ENCODE measurements around the gene ESYT1. TPM values are rescaled to one million over a fixed set of nuclear protein-coding genes. Genes with fewer than 3 reads are reported as not detected.

The ESYT1 gene
- total and polyA plus RNA-seq, 5 donors: 29.1 to 38.5 (median 32.1) TPM

DNA sequence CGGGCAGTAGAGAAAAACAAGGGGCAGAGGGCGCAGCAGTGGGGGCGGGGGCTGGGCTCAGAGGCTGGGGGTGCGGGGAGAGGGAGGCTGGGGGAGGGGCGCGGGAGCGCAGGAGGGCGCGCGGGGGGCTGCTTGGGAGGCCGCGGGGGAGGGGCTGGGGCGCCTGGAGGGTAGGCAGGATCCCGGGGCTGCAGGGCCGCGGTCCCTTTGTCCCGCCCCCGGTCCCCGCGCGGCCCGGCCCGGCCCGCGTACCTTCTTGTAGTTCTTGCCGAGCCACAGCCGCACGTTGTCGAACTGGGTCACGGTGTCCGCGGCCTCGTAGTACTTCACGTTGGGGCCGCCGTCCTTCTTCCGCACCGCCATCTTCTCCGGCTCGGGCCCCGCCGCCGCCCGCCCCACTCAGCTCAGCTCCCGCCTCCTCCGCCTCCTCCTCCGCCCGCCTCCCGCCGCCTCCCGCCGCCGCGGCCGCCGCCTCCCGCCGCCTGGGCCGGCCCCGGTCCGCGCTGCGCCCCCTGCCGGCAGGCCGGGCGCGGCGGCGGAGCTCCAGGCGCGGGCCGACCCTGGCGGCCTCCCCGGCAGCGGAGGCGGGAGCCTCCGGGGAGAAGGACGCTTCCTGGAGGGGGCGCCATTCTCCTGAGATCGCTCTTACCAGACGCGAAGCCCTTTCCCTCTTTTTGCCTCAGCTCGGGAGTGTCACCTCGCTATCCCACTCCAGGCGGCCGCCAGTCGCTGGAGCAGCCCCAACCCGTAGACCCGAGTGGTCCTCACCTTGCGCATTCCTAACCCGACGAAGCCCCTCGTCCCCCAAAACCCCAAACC, 61.2 kb downstream of the ESYT1 start, which contains the start of gene SMARCC2:
Gene SMARCC2, minus strand, starts transcription at position 385 of the 819 bp plus-strand sequence. Its CDS starts 22 bp downstream, at position 363.
- Histone ChIP-seq H3K27me3 (ENCODE audit: control insufficient read depth, insufficient read depth) (no peaks in the 10 kb centered on the region), H3K27ac (ENCODE audit: low read length) (peak within 1 kb of the TSS; percentile 97), H3K9me3 (ENCODE audit: control insufficient read depth, low read length) (no peaks in the 10 kb centered on the region), H3K4me1 (ENCODE audit: control insufficient read depth, insufficient read depth, low read length) (peaks cover 9% of the 10 kb centered on the region), H3K4me3 (ENCODE audit: low read length) (peak within 1 kb of the TSS; percentile 100)
- intact Hi-C loops (cut with DNase I): loop anchor here (2.0 to 10.0 kb wide), 3 partner anchors 65 to 71 kb away; partner anchors contain the start of genes ZC3H10 (in 2 of the 4) and ESYT1 (in 1 of the 4)
- ATAC-seq: peak; percentile 89 to 90
- peak; percentile 92 to 96 (median 95) for DNase-seq
- under 1% methylated on average over 92 of the region's 93 CpGs for WGBS

DNA sequence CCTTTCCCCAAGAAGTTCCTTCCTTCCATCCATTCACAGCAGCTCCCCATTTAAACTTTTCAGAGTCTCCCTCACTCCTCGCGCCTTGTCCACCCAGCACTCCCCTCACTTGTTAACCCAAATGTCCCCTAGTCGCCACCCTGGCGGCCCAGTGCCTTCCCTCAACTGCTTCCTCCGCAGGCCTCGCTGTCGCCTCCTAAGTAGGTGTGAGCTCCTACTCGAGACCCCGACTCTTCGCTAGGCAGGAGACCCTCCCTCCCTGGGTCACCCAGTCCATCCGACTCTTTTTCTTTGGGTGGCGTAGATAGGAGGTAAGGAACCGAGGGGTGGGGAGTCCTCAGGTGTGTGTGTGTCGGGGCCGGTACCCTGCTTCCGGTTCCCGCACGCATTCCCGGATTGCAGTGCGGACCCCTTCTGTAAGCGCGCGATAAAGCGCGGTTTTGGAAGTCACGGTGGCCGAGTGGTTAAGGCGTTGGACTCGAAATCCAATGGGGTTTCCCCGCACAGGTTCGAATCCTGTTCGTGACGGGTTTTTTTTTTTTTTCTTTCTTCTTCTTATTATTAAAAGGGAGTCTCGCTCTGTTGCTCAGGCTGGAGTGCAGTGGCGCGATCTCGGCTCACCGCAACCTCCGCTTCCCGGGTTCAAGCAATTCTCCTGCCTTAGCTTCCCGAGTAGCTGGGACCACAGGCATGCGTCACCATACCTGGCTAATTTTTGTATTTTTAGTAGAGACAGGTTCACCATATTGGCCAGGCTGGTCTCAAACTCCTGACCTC, 62.0 kb downstream of the ESYT1 start:
- WGBS: 1% methylated on average over 42 of the region's 42 CpGs
- peak overlapping the region; percentile 84 for H3K27ac ChIP-seq (ENCODE audit: low read length)
- H3K4me1 ChIP-seq (ENCODE audit: control insufficient read depth, insufficient read depth, low read length): peaks cover 9% of the 10 kb centered on the region
- peak; percentile 70 to 75 for ATAC-seq
- no peaks in the 10 kb centered on the region for H3K9me3 ChIP-seq (ENCODE audit: control insufficient read depth, low read length)
- H3K4me3 ChIP-seq (ENCODE audit: low read length): peak overlapping the region; percentile 100
- peak; percentile 74 to 90 (median 89) for DNase-seq
- intact Hi-C loops (cut with DNase I): loop anchor here (2.0 to 10.0 kb wide), 6 partner anchors 65 to 405 kb away; partner anchors contain the start of genes ZC3H10 (in 2 of the 4), ESYT1 (in 1 of the 4) and SPRYD4 (in 1 of the 4)
- H3K27me3 ChIP-seq (ENCODE audit: control insufficient read depth, insufficient read depth): no peaks in the 10 kb centered on the region

DNA sequence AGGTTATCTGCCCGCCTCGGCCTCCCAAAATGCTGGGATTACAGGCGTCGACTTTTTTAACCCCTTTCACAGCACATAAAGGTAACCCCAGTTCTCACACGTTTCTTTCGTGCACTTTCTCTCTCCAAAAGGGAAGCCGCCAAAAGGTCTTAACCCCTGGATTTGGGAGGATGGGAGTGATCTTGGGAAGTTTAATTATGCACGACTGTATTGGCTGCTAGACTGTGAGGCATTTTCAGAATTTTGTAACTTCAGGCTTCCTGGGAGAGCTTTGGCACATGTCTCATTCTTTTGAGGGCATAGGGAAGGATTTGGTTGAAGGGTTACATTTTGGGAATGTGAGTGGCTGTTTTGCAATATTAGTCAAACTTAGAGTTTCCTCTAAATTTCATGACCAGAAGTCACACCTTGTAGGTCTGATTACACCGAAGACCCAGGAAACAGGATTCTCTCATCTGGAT, 62.7 kb downstream of the ESYT1 start:
- Histone ChIP-seq H3K27ac (ENCODE audit: low read length) (no peak overlapping the region), H3K9me3 (ENCODE audit: control insufficient read depth, low read length) (no peaks in the 10 kb centered on the region), H3K27me3 (ENCODE audit: control insufficient read depth, insufficient read depth) (no peaks in the 10 kb centered on the region), H3K4me3 (ENCODE audit: low read length) (peak overlapping the region; percentile 100), H3K4me1 (ENCODE audit: control insufficient read depth, insufficient read depth, low read length) (peaks cover 9% of the 10 kb centered on the region)
- WGBS: 20% methylated on average over 9 of the region's 9 CpGs
- intact Hi-C loops (cut with DNase I): loop anchor here in 3 of 4 donors (5.0 to 10.0 kb wide), 3 partner anchors 272 to 404 kb away; partner anchors contain the start of gene SPRYD4 (in 1 of the 3)
- no peak for DNase-seq
- ATAC-seq: no peak

DNA sequence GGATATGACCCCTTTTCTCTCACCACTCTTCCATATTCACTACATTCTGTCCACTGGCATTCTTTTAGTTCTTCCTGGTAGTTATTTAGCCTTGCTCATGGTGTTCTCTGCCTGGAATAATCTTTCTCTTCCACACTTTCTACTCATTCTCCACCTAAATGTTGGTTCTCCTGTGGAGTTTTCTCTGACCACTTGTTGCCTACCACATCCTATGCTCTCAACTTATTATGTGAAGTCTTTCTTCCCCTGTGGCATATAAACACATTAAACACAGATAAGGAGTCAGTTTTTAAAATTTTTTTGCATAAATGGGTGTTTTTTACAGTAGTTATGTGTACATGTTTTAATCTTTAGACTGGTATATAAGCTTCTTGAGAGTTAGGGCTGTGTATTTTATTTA, 64.5 kb downstream of the ESYT1 start:
- ATAC-seq: no peak

DNA sequence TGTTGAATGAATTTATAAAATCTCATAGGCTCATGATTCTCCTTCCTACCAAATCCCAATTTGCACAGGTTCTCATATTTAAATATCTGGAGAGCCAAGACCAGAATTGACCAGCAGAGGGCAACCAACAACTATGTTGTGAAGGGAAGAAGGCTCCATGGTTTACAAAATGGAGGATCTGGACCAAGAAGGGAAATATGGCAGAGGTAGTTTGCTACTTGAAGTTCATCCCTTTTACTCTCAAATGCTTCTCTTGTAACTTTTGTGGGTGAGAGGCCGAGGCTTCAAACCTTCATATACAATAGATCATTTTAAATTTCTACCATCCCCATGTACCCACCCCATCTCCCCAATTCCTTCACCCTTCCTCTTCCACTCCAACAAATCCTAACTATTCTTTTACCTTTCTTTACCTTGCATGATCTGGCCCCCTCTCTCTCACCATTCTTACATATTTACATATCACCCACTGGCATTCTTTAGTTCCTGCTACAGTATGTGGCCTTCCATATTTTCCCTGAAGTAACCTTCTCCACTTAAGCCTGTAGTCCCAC, 65.0 kb downstream of the ESYT1 start:
- DNase-seq: peak in 2 of 3 donors; percentile 65 to 78
- Histone ChIP-seq H3K27ac (ENCODE audit: low read length) (no peak overlapping the region), H3K4me3 (ENCODE audit: low read length) (no peak overlapping the region), H3K4me1 (ENCODE audit: control insufficient read depth, insufficient read depth, low read length) (peaks cover 6% of the 10 kb centered on the region), H3K9me3 (ENCODE audit: control insufficient read depth, low read length) (no peaks in the 10 kb centered on the region), H3K27me3 (ENCODE audit: control insufficient read depth, insufficient read depth) (no peaks in the 10 kb centered on the region)
- intact Hi-C loops (cut with DNase I): loop anchor here in 3 of 4 donors (5.0 to 10.0 kb wide), 3 partner anchors 269 to 402 kb away; partner anchors contain the start of gene SPRYD4 (in 1 of the 3)
- 46% methylated on average over 1 of the region's 1 CpG for WGBS
- ATAC-seq: no peak

More for the DNA sequence above, 64.5 kb downstream of the ESYT1 start:
- peaks cover 7% of the 10 kb centered on the region for H3K4me1 ChIP-seq (ENCODE audit: control insufficient read depth, insufficient read depth, low read length)
- H3K9me3 ChIP-seq (ENCODE audit: control insufficient read depth, low read length): no peaks in the 10 kb centered on the region
- intact Hi-C loops (cut with DNase I): loop anchor here in 3 of 4 donors (5.0 to 10.0 kb wide), 3 partner anchors 270 to 402 kb away; partner anchors contain the start of gene SPRYD4 (in 1 of the 3)
- H3K4me3 ChIP-seq (ENCODE audit: low read length): no peak overlapping the region
- H3K27ac ChIP-seq (ENCODE audit: low read length): no peak overlapping the region
- DNase-seq: no peak
- H3K27me3 ChIP-seq (ENCODE audit: control insufficient read depth, insufficient read depth): no peaks in the 10 kb centered on the region

Other genes starting within 250 kb of the ESYT1 start
- 10 to 100 TPM; 15.4 to 19.0 (median 16.9) TPM for gene PYM1, start 200.4 kb upstream of the ESYT1 start, total RNA-seq
- gene PYM1, start 200.4 kb upstream of the ESYT1 start, polyA plus RNA-seq: 25.7 TPM
- 10 to 100 TPM; 11.3 to 25.9 (median 20.3) TPM for gene DGKA, start 197.1 kb upstream of the ESYT1 start, total RNA-seq
- gene DGKA, start 197.1 kb upstream of the ESYT1 start, polyA plus RNA-seq: 20.3 TPM
- 1 to 10 TPM in 3 of 4 donors, under 1 TPM in 1; 0.86 to 2.2 (median 1.2) TPM for gene PMEL, start 162.2 kb upstream of the ESYT1 start, total RNA-seq
- 0.45 TPM for gene PMEL, start 162.2 kb upstream of the ESYT1 start, polyA plus RNA-seq
- 10 to 100 TPM; 12.7 to 17.2 (median 13.6) TPM for gene CDK2, start 161.4 kb upstream of the ESYT1 start, total RNA-seq
- gene CDK2, start 161.4 kb upstream of the ESYT1 start, polyA plus RNA-seq: 8.1 TPM
- gene RAB5B, start 154.2 kb upstream of the ESYT1 start, total RNA-seq: 100 to 1,000 TPM; 111 to 132 (median 119) TPM
- gene RAB5B, start 154.2 kb upstream of the ESYT1 start, polyA plus RNA-seq: 86.4 TPM
- gene SUOX, start 131.0 kb upstream of the ESYT1 start, total RNA-seq: 10 to 100 TPM; 20.7 to 30.8 (median 29.3) TPM
- gene SUOX, start 131.0 kb upstream of the ESYT1 start, polyA plus RNA-seq: 29.2 TPM
- gene IKZF4, start 107.2 kb upstream of the ESYT1 start, total RNA-seq: 1 to 10 TPM; 5.6 to 8.7 (median 6.5) TPM
- gene IKZF4, start 107.2 kb upstream of the ESYT1 start, polyA plus RNA-seq: 2.7 TPM
- 10 to 100 TPM; 30.0 to 55.1 (median 39.7) TPM for gene RPS26, start 86.3 kb upstream of the ESYT1 start, total RNA-seq
- 739 TPM for gene RPS26, start 86.3 kb upstream of the ESYT1 start, polyA plus RNA-seq
- gene ERBB3, start 48.1 kb upstream of the ESYT1 start, total RNA-seq: 1 to 10 TPM; 3.2 to 7.4 (median 6.1) TPM
- gene ERBB3, start 48.1 kb upstream of the ESYT1 start, polyA plus RNA-seq: 6.4 TPM
- 10 to 100 TPM; 65.5 to 77.6 (median 74.2) TPM for gene PA2G4, start 23.7 kb upstream of the ESYT1 start, total RNA-seq
- gene PA2G4, start 23.7 kb upstream of the ESYT1 start, polyA plus RNA-seq: 73.3 TPM
- gene RPL41, start 11.6 kb upstream of the ESYT1 start, total RNA-seq: 1,000 to 10,000 TPM; 2,156 to 2,505 (median 2,353) TPM
- gene RPL41, start 11.6 kb upstream of the ESYT1 start, polyA plus RNA-seq: 2,026 TPM
- gene ZC3H10, start 10.0 kb upstream of the ESYT1 start, total RNA-seq: 1 to 10 TPM; 6.1 to 8.6 (median 6.7) TPM
- gene ZC3H10, start 10.0 kb upstream of the ESYT1 start, polyA plus RNA-seq: 2.7 TPM
- 10 to 100 TPM; 48.4 to 74.6 (median 60.2) TPM for gene MYL6B, start 24.3 kb downstream of the ESYT1 start, total RNA-seq
- gene MYL6B, start 24.3 kb downstream of the ESYT1 start, polyA plus RNA-seq: 65.7 TPM
- gene MYL6, start 30.1 kb downstream of the ESYT1 start, total RNA-seq: 1,000 to 10,000 TPM in 1 of 4 donors, 100 to 1,000 TPM in 3; 592 to 1,178 (median 826) TPM
- 1,131 TPM for gene MYL6, start 30.1 kb downstream of the ESYT1 start, polyA plus RNA-seq
- 10 to 100 TPM; 63.2 to 94.6 (median 72.2) TPM for gene SMARCC2, start 61.2 kb downstream of the ESYT1 start, total RNA-seq
- gene SMARCC2, start 61.2 kb downstream of the ESYT1 start, polyA plus RNA-seq: 28.6 TPM
- 10 to 100 TPM; 43.5 to 63.2 (median 47.0) TPM for gene RNF41, start 93.7 kb downstream of the ESYT1 start, total RNA-seq
- gene RNF41, start 93.7 kb downstream of the ESYT1 start, polyA plus RNA-seq: 17.4 TPM
- 10 to 100 TPM; 20.2 to 26.0 (median 24.4) TPM for gene NABP2, start 96.1 kb downstream of the ESYT1 start, total RNA-seq
- gene NABP2, start 96.1 kb downstream of the ESYT1 start, polyA plus RNA-seq: 19.1 TPM
- gene SLC39A5, start 101.8 kb downstream of the ESYT1 start, total RNA-seq: under 1 TPM in 1 of 4 donors, not detected in 3; 0.49 TPM
- gene SLC39A5, start 101.8 kb downstream of the ESYT1 start, polyA plus RNA-seq: 0.18 TPM
- gene ANKRD52, start 130.1 kb downstream of the ESYT1 start, total RNA-seq: 10 to 100 TPM; 22.8 to 30.7 (median 25.6) TPM
- gene ANKRD52, start 130.1 kb downstream of the ESYT1 start, polyA plus RNA-seq: 13.4 TPM
- 100 to 1,000 TPM in 3 of 4 donors, 10 to 100 TPM in 1; 98.5 to 166 (median 117) TPM for gene COQ10A, start 138.7 kb downstream of the ESYT1 start, total RNA-seq
- 159 TPM for gene COQ10A, start 138.7 kb downstream of the ESYT1 start, polyA plus RNA-seq
- 100 to 1,000 TPM; 454 to 594 (median 571) TPM for gene CS, start 172.1 kb downstream of the ESYT1 start, total RNA-seq
- gene CS, start 172.1 kb downstream of the ESYT1 start, polyA plus RNA-seq: 250 TPM
- gene CNPY2, start 187.7 kb downstream of the ESYT1 start, total RNA-seq: 10 to 100 TPM; 52.4 to 65.1 (median 55.1) TPM
- 69.7 TPM for gene CNPY2, start 187.7 kb downstream of the ESYT1 start, polyA plus RNA-seq
- gene PAN2, start 205.7 kb downstream of the ESYT1 start, total RNA-seq: 10 to 100 TPM; 39.9 to 58.3 (median 49.1) TPM
- 33.1 TPM for gene PAN2, start 205.7 kb downstream of the ESYT1 start, polyA plus RNA-seq
- not detected for gene IL23A, start 210.6 kb downstream of the ESYT1 start, total RNA-seq
- gene IL23A, start 210.6 kb downstream of the ESYT1 start, polyA plus RNA-seq: 0.32 TPM
- 10 to 100 TPM; 44.6 to 67.6 (median 53.5) TPM for gene STAT2, start 231.8 kb downstream of the ESYT1 start, total RNA-seq
- 29.9 TPM for gene STAT2, start 231.8 kb downstream of the ESYT1 start, polyA plus RNA-seq
- gene APOF, start 234.6 kb downstream of the ESYT1 start, total RNA-seq: not detected
- gene APOF, start 234.6 kb downstream of the ESYT1 start, polyA plus RNA-seq: not detected

Measured in right cardiac atrium (tissue), 5 donors.